Uterus (tissue), 4 donors: ENCODE results near the gene YWHAG. TPM values are rescaled to one million over a fixed set of nuclear protein-coding genes. Genes with fewer than 3 reads are reported as not detected.
A peak's percentile ranks its signal among the peaks of the same experiment; 100 is the strongest.
"Not testable (repeated sequence)": the region's sequence is repeated elsewhere in the genome, so short reads cannot be mapped to it uniquely, and the experiment has no call there.

Source experiments
- DNase-seq, 2 donors: peaks; one replicate each; pipeline ENCODE4 v3.0.0-alpha.2; 2019 to 2020
- H3K27ac ChIP-seq, 2 donors: fragments of 200-600 bp; sonication (generic); 1 replicate in 1 of 2; 2 replicates in 1 of 2; pipeline ENCODE4 v1.5.1; 2016 to 2018
- H3K27me3 ChIP-seq, 2 donors: fragments of 200-600 bp; sonication (generic); one replicate each; pipeline ENCODE4 v1.5.1; 2018 to 2019; ENCODE audit warnings: control low read depth in 1 of 2
- H3K36me3 ChIP-seq, 2 donors: fragments of 200-600 bp; sonication (generic); one replicate each; pipeline ENCODE4 v1.5.1; 2019; ENCODE audit warnings: control low read depth in 1 of 2
- H3K4me1 ChIP-seq, 2 donors: fragments of 200-600 bp; sonication (generic); one replicate each; pipeline ENCODE4 v1.5.1; 2018 to 2019; ENCODE audit warnings: control low read depth in 1 of 2
- H3K4me3 ChIP-seq, 2 donors: fragments of 200-600 bp; sonication (generic); 1 replicate in 1 of 2; 2 replicates in 1 of 2; pipeline ENCODE4 v1.5.1; 2018 to 2019; ENCODE audit warnings: mild to moderate bottlenecking in 1 of 2
- H3K9me3 ChIP-seq, 2 donors: fragments of 200-600 bp; sonication (generic); one replicate each; pipeline ENCODE4 v1.5.1; 2019; ENCODE audit warnings: control low read depth in 1 of 2
- CTCF ChIP-seq, 4 experiments: fragments of 200-600 bp in 2 of 4; fragments of 450-650 bp in 2 of 4; sonication (generic) in 2 of 4; IDR thresholded peaks; one replicate each; pipeline ENCODE4 v1.5.1; 2016 to 2019; ENCODE audit warnings: antibody characterized with exemption in 4 of 4, mild to moderate bottlenecking in 2 of 4, moderate library complexity in 1 of 4
- POLR2A ChIP-seq, 2 donors: fragments of 450-650 bp; IDR thresholded peaks; one replicate each; pipeline ENCODE4 v1.6.1; 2016; ENCODE audit warnings: antibody characterized with exemption in 2 of 2, mild to moderate bottlenecking in 1 of 2, moderate library complexity in 1 of 2
- intact Hi-C: fragments of 100-400 bp; cut with DNase I; formaldehyde crosslinking; loops from one replicate; pipeline ENCODE4 v1.15.1; 2023; ENCODE audit warnings: low total_unique reads
- total RNA-seq, 4 donors: library from RNA; depleted of rRNA in 3 of 4; stranded (reverse); fragments of >200 nt in 3 of 4; gene quantifications; one replicate each; pipeline versions ENCODE4 v1.1.0 to v1.2.4, GENCODE V29; 2014 to 2023
- donor health status: DM: yes; HTN: yes; CAD: no.

Gene YWHAG
- total RNA-seq, 4 donors from 2014 or later: 17.9 to 109 (median 50.4) TPM

GRCh38 chr7:76291351-76292212 lies 67.2 kb downstream of the YWHAG start:
- H3K4me3 ChIP-seq: peak overlapping the region; percentile 19 to 22
- H3K27ac ChIP-seq: peak overlapping the region; percentile 100

GRCh38 chr7:76290847-76291350 lies 67.9 kb downstream of the YWHAG start:
- H3K9me3 ChIP-seq, H3K27me3 ChIP-seq, intact Hi-C loops, H3K36me3 ChIP-seq, DNase-seq, H3K4me3 ChIP-seq: not testable (repeated sequence)
- peak overlapping the region; percentile 100 for H3K27ac ChIP-seq
- H3K4me1 ChIP-seq: peaks cover 6 to 18% of the 10 kb centered on the region in 2 donors

More at GRCh38 chr7:76291351-76292212, 67.2 kb downstream of the YWHAG start:
- peaks cover 6 to 18% of the 10 kb centered on the region in 2 donors for H3K4me1 ChIP-seq
- no peaks in the 10 kb centered on the region for H3K27me3 ChIP-seq
- H3K9me3 ChIP-seq: no peaks in the 10 kb centered on the region
- intact Hi-C loops: no loop called here
- TF ChIP-seq CTCF (IDR thresholded peaks at IDR 0.05): peak; percentile 94 to 99 (median 97)
- peak; percentile 47 to 59 for TF ChIP-seq POLR2A (IDR thresholded peaks at IDR 0.05)
- DNase-seq: peak; percentile 96 to 98
- H3K36me3 ChIP-seq: no peaks in the 10 kb centered on the region

- intact Hi-C loops: loop anchor here (10.0 kb wide), 1 partner anchor 102 kb away; no protein-coding TSS in a partner anchor
- Histone ChIP-seq H3K4me1 (peaks cover 0 to 3% of the 10 kb centered on the region in 2 donors), H3K27me3 (no peaks in the 10 kb centered on the region), H3K4me3 (no peak overlapping the region), H3K27ac (no peak overlapping the region), H3K9me3 (no peaks in the 10 kb centered on the region), H3K36me3 (no peaks in the 10 kb centered on the region)
- TF ChIP-seq POLR2A (IDR thresholded peaks at IDR 0.05): no peak
- TF ChIP-seq CTCF (IDR thresholded peaks at IDR 0.05): no peak
- no peak for DNase-seq
Measured at GRCh38 chr7:76286842-76287403, 71.9 kb downstream of the YWHAG start.

GRCh38 chr7:76285604-76286374 lies 73.0 kb downstream of the YWHAG start:
- no peaks in the 10 kb centered on the region for H3K9me3 ChIP-seq
- TF ChIP-seq CTCF (IDR thresholded peaks at IDR 0.05) (no peak), POLR2A (IDR thresholded peaks at IDR 0.05) (no peak)
- H3K4me1 ChIP-seq: no peaks in the 10 kb centered on the region
- H3K27me3 ChIP-seq: no peaks in the 10 kb centered on the region
- no peak overlapping the region for H3K27ac ChIP-seq
- H3K36me3 ChIP-seq: no peaks in the 10 kb centered on the region
- H3K4me3 ChIP-seq: no peak overlapping the region
- DNase-seq: no peak
- intact Hi-C loops: loop anchor here (10.0 kb wide), 1 partner anchor 101 kb away; no protein-coding TSS in a partner anchor
